IMR-90 (cell line): Measurements from ENCODE around the gene TNRC6C. TPM values are rescaled to one million over a fixed set of nuclear protein-coding genes. Genes with fewer than 3 reads are reported as not detected.
"Not testable (repeated sequence)": the region's sequence is repeated elsewhere in the genome, so short reads cannot be mapped to it uniquely, and the experiment has no call there.

Experiments
- ATAC-seq: fragments of 200-7000 bp; cut with Tn5 transposase; 2 replicates; pipeline ENCODE4 v1.9.1; 2020; ENCODE audit warnings: low read depth, mild to moderate bottlenecking, moderate library complexity
- BruUV-seq: library from RNA; stranded (reverse); fragments of 400-500 nt; replicated peaks from 2 replicates; lab custom pipeline; 2021; lab: Mats Ljungman, UMichigan
- CTCF ChIA-PET: fragments of 300-600 bp; formaldehyde crosslinking; extraction: SDS; loops from one replicate; lab custom pipeline; 2021; ENCODE audit warnings: antibody characterized with exemption; lab: Yijun Ruan, JAX
- POLR2A ChIA-PET: fragments of 300-600 bp; sonication (Branson Sonifier 250); formaldehyde crosslinking; loops from one replicate; lab custom pipeline; 2022; ENCODE audit warnings: antibody characterized with exemption; ENCODE audit not compliant: unreplicated experiment; lab: Charles Lee
- DNase-seq: peaks from one replicate; pipeline ENCODE4 v3.0.0; 2013
- H2AFZ ChIP-seq: replicated peaks from 2 replicates; pipeline ENCODE3; 2013; ENCODE audit warnings: low read length, mild to moderate bottlenecking; ENCODE audit not compliant: poor library complexity
- H2AK5ac ChIP-seq: 2 replicates; pipeline ENCODE4 v1.6.1; 2013; ENCODE audit warnings: low read depth, low read length, inconsistent platforms
- H2AK9ac ChIP-seq: replicated peaks from 2 replicates; pipeline ENCODE3; 2013; ENCODE audit warnings: mild to moderate bottlenecking, low read depth, low read length, moderate library complexity; ENCODE audit not compliant: poor library complexity
- H2BK120ac ChIP-seq: 2 replicates; pipeline ENCODE4 v1.6.1; 2013; ENCODE audit warnings: low read depth, low read length, inconsistent platforms
- H2BK15ac ChIP-seq: 3 replicates; pipeline ENCODE4 v1.6.1; 2013; ENCODE audit warnings: low read depth, low read length, inconsistent platforms
- H2BK20ac ChIP-seq: 2 replicates; pipeline ENCODE4 v1.6.1; 2013; ENCODE audit warnings: low read depth, mild to moderate bottlenecking, inconsistent platforms, low read length, moderate library complexity
- H2BK5ac ChIP-seq: 2 replicates; pipeline ENCODE4 v1.6.1; 2013; ENCODE audit warnings: mild to moderate bottlenecking, low read depth, low read length, inconsistent platforms; ENCODE audit not compliant: poor library complexity, severe bottlenecking
- H3K14ac ChIP-seq: replicated peaks from 2 replicates; pipeline ENCODE4 v1.6.1; 2013; ENCODE audit warnings: low read depth, low read length, inconsistent platforms
- H3K18ac ChIP-seq: 2 replicates; pipeline ENCODE4 v1.6.1; 2013; ENCODE audit warnings: low read depth, low read length, control low read depth
- H3K23ac ChIP-seq: 2 replicates; pipeline ENCODE4 v1.6.1; 2013; ENCODE audit warnings: low read depth, low read length, inconsistent platforms
- H3K27ac ChIP-seq: 2 replicates; pipeline ENCODE4 v1.5.1; 2013; ENCODE audit warnings: mild to moderate bottlenecking, control low read depth, low read length; ENCODE audit not compliant: insufficient read depth
- H3K27me3 ChIP-seq: 2 replicates; pipeline ENCODE4 v1.6.1; 2013; ENCODE audit warnings: low read length; ENCODE audit not compliant: control insufficient read depth, insufficient read depth
- H3K36me3 ChIP-seq: 2 replicates; pipeline ENCODE4 v1.6.1; 2013; ENCODE audit warnings: low read length, mixed read lengths; ENCODE audit not compliant: control insufficient read depth, insufficient read depth
- H3K4ac ChIP-seq: 2 replicates; pipeline ENCODE4 v1.6.1; 2013; ENCODE audit warnings: low read depth, low read length, inconsistent platforms
- H3K4me1 ChIP-seq: 2 replicates; pipeline ENCODE4 v1.6.1; 2013; ENCODE audit warnings: low read length, mixed read lengths; ENCODE audit not compliant: control insufficient read depth, insufficient read depth
- H3K4me2 ChIP-seq: 2 replicates; pipeline ENCODE4 v1.6.1; 2013; ENCODE audit warnings: low read depth, mild to moderate bottlenecking, control low read depth, low read length, moderate library complexity
- H3K4me3 ChIP-seq: 2 replicates; pipeline ENCODE4 v1.5.1; 2013; ENCODE audit warnings: low read depth, mild to moderate bottlenecking, control low read depth, low read length, moderate library complexity; ENCODE audit not compliant: insufficient read depth
- H3K56ac ChIP-seq: 2 replicates; pipeline ENCODE4 v1.6.1; 2013; ENCODE audit warnings: low read length, inconsistent platforms; ENCODE audit not compliant: insufficient read depth; ENCODE audit errors: extremely low read depth
- H3K79me1 ChIP-seq, 2 experiments: 2 replicates each; pipeline ENCODE4 v1.6.1; 2013; ENCODE audit warnings: low read length in 2 of 2, inconsistent platforms in 1 of 2, low read depth in 1 of 2
- H3K9ac ChIP-seq: 2 replicates; pipeline ENCODE4 v1.6.1; 2013; ENCODE audit warnings: low read depth, low read length, control low read depth
- H3K9me1 ChIP-seq: 2 replicates; pipeline ENCODE4 v1.6.1; 2013; ENCODE audit warnings: low read length, inconsistent platforms; ENCODE audit not compliant: insufficient read depth
- H3K9me3 ChIP-seq: 2 replicates; pipeline ENCODE4 v1.6.1; 2013; ENCODE audit warnings: low read length; ENCODE audit not compliant: control insufficient read depth, insufficient read depth
- H4K20me1 ChIP-seq: 2 replicates; pipeline ENCODE4 v1.6.1; 2013; ENCODE audit warnings: low read length, inconsistent platforms; ENCODE audit not compliant: insufficient read depth
- H4K5ac ChIP-seq: 2 replicates; pipeline ENCODE4 v1.6.1; 2013; ENCODE audit warnings: mild to moderate bottlenecking, low read depth, low read length, control low read depth
- H4K8ac ChIP-seq, 2 experiments: 2 replicates each; pipeline ENCODE4 v1.6.1; 2013; ENCODE audit warnings: low read depth in 2 of 2, low read length in 2 of 2, control low read depth in 1 of 2, inconsistent platforms in 1 of 2
- H4K91ac ChIP-seq: 2 replicates; pipeline ENCODE4 v1.6.1; 2013; ENCODE audit warnings: low read depth, low read length, inconsistent platforms; ENCODE audit not compliant: insufficient read depth
- WGBS, 2 experiments: methylation state at CpG; one replicate each; pipeline versions ENCODE4 v1.1.5 to v1.1.7; 2013; ENCODE audit warnings: missing lambda C conversion rate in 2 of 2; ENCODE audit not compliant: insufficient read length in 1 of 2; ENCODE audit errors: extremely low coverage in 2 of 2; 5-methylcytosine and 5-hydroxymethylcytosine counted together
- dilution Hi-C: fragments of 300-500 bp; cut with HindIII; formaldehyde crosslinking; loops from one replicate; pipeline ENCODE4 v1.14.3; 2018; ENCODE audit warnings: low sequenced_read_pairs; ENCODE audit not compliant: unreplicated experiment
- in situ Hi-C: fragments of 300-500 bp; cut with MboI; formaldehyde crosslinking; loops from 3 replicates; pipeline ENCODE4 v1.14.3; 2019; ENCODE audit warnings: low sequenced_read_pairs, inconsistent platforms, mixed read lengths
- intact Hi-C: fragments of 100-400 bp; cut with micrococcal nuclease; formaldehyde crosslinking; loops from 2 replicates; pipeline ENCODE4 v1.10.0; 2022
- polyA plus RNA-seq, 3 experiments: library from polyadenylated mRNA; depleted of rRNA; stranded (reverse); fragments of >200 nt; gene quantifications; 2 replicates each; pipeline ENCODE4 v1.2.3, GENCODE V29; 2012; ENCODE audit warnings: low replicate concordance in 1 of 3
- total RNA-seq: library from RNA; depleted of rRNA; stranded (reverse); fragments of >200 nt; gene quantifications from 2 replicates; pipeline ENCODE4 v1.2.3, GENCODE V29; 2012

TNRC6C gene
- total and polyA plus RNA-seq, 2 of the 4 experiments (the other 2 are of a cell fraction), result 1.6 to 2.7 TPM

- ATAC-seq, result not testable (repeated sequence)
Measured at GRCh38 chr17:78066976-78067375, 108.5 kb downstream of the TNRC6C start.

More at GRCh38 chr17:78066976-78067375, 108.5 kb downstream of the TNRC6C start:
- H3K27ac ChIP-seq, H3K56ac ChIP-seq, dilution Hi-C loops, H3K4me3 ChIP-seq, H3K4me2 ChIP-seq, H3K27me3 ChIP-seq, H4K91ac ChIP-seq, H3K9ac ChIP-seq, BruUV-seq, H2BK5ac ChIP-seq, in situ Hi-C loops, H2BK20ac ChIP-seq, H2BK120ac ChIP-seq, H3K9me3 ChIP-seq, intact Hi-C loops, H2AFZ ChIP-seq, DNase-seq, H3K4ac ChIP-seq, H2AK5ac ChIP-seq, H4K20me1 ChIP-seq, H2BK15ac ChIP-seq, H4K8ac ChIP-seq, H3K4me1 ChIP-seq, H4K5ac ChIP-seq, POLR2A ChIA-PET, H3K23ac ChIP-seq, H3K79me1 ChIP-seq, H3K9me1 ChIP-seq, H3K14ac ChIP-seq, CTCF ChIA-PET, H3K18ac ChIP-seq, H2AK9ac ChIP-seq: not testable (repeated sequence)
- peaks cover 11% of the 10 kb centered on the region for H3K36me3 ChIP-seq
- WGBS, 2 experiments, result 60% methylated on average over 1 of the region's 4 CpGs; no CpG with 5 or more reads in 1 of the 2 experiments
